Activated CD8-positive, alpha-beta T cell treated with anti-CD3 and anti-CD28 coated beads, Interleukin-2, amount 10 ng/mL, durations not matched to agents 7 days and 5 days (primary cell): ENCODE data around the gene MOG. TPM values are rescaled to one million over a fixed set of nuclear protein-coding genes. Genes with fewer than 3 reads are reported as not detected.

Experiments
- ATAC-seq: fragments of 150-1000 bp; cut with Tn5 transposase; one replicate; pipeline ENCODE4 v1.10.0; 2021; ENCODE audit warnings: moderate library complexity
- CTCF ChIA-PET: fragments of 350-600 bp; sonication (Branson Sonifier 250); formaldehyde crosslinking; loops from one replicate; lab custom pipeline; 2021; ENCODE audit warnings: antibody characterized with exemption; lab: Charles Lee
- POLR2A ChIA-PET: fragments of 350-600 bp; sonication (Branson Sonifier 250); formaldehyde crosslinking; loops from one replicate; lab custom pipeline; 2021; ENCODE audit warnings: antibody characterized with exemption; lab: Charles Lee
- DNase-seq: peaks from one replicate; pipeline ENCODE4 v3.0.0-alpha.2; 2020
- H3K27ac Mint-ChIP-seq: one replicate; pipeline ENCODE4 v1.8.0; 2021; ENCODE audit warnings: mild to moderate bottlenecking, mixed read lengths
- H3K27me3 Mint-ChIP-seq: one replicate; pipeline ENCODE4 v1.8.0; 2021; ENCODE audit warnings: low read depth, mixed read lengths
- H3K36me3 Mint-ChIP-seq: one replicate; pipeline ENCODE4 v1.8.0; 2021; ENCODE audit warnings: low read depth, mixed read lengths
- H3K4me1 Mint-ChIP-seq: one replicate; pipeline ENCODE4 v1.8.0; 2021; ENCODE audit warnings: low read depth, mixed read lengths
- H3K4me3 Mint-ChIP-seq: one replicate; pipeline ENCODE4 v1.8.0; 2021; ENCODE audit warnings: mild to moderate bottlenecking, mixed read lengths
- H3K9me3 Mint-ChIP-seq: one replicate; pipeline ENCODE4 v1.8.0; 2022; ENCODE audit warnings: mixed read lengths; ENCODE audit not compliant: insufficient read depth
- total RNA-seq, 2 experiments: library from RNA; stranded (reverse); gene quantifications; one replicate each; pipeline ENCODE4 v1.2.3, GENCODE V29; 2021

The MOG gene
- total RNA-seq, 2 experiments from 2014 or later, result not detected

GRCh38 chr6:29679962-29680361 lies 23.1 kb downstream of the MOG start:
- no peak overlapping the region for H3K4me3 Mint-ChIP-seq
- H3K36me3 Mint-ChIP-seq, result no peaks in the 10 kb centered on the region
- no peak overlapping the region for H3K27ac Mint-ChIP-seq
- ChIA-PET POLR2A (no interaction called here), CTCF (interaction anchor here (6.2 kb wide), 1 partner anchor 28 kb away, joined by 69 read pairs; no protein-coding TSS in a partner anchor)
- DNase-seq, result no peak
- ATAC-seq, result no peak
- no peaks in the 10 kb centered on the region for H3K27me3 Mint-ChIP-seq
- H3K4me1 Mint-ChIP-seq, result peaks cover 16% of the 10 kb centered on the region
- H3K9me3 Mint-ChIP-seq, result no peaks in the 10 kb centered on the region

- no peak overlapping the region for H3K27ac Mint-ChIP-seq
- no peak overlapping the region for H3K4me3 Mint-ChIP-seq
- DNase-seq, result no peak
- no peaks in the 10 kb centered on the region for H3K9me3 Mint-ChIP-seq
- ChIA-PET POLR2A (no interaction called here), CTCF (interaction anchor here (6.2 kb wide), 1 partner anchor 29 kb away, joined by 69 read pairs; no protein-coding TSS in a partner anchor)
- H3K4me1 Mint-ChIP-seq, result peaks cover 16% of the 10 kb centered on the region
- no peaks in the 10 kb centered on the region for H3K36me3 Mint-ChIP-seq
- no peak for ATAC-seq
- H3K27me3 Mint-ChIP-seq, result peaks cover 2% of the 10 kb centered on the region
Measured at GRCh38 chr6:29680416-29680815, 23.5 kb downstream of the MOG start.

GRCh38 chr6:29680904-29681303 lies 24.0 kb downstream of the MOG start, which contains the start of gene ZFP57:
Gene ZFP57, minus strand, starts transcription at chr6:29681152. Its CDS starts 4,149 bp downstream, at chr6:29677003.
- Mint-ChIP-seq H3K27ac (no peak within 1 kb of the TSS), H3K9me3 (no peaks in the 10 kb centered on the region), H3K4me1 (peaks cover 16% of the 10 kb centered on the region), H3K4me3 (no peak within 1 kb of the TSS), H3K27me3 (peaks cover 4% of the 10 kb centered on the region), H3K36me3 (no peaks in the 10 kb centered on the region)
- CTCF ChIA-PET, result no interaction called here
- DNase-seq (no peak), ATAC-seq (no peak)
- POLR2A ChIA-PET, result no interaction called here

- ATAC-seq, result no peak
- no peaks in the 10 kb centered on the region for H3K36me3 Mint-ChIP-seq
- H3K4me1 Mint-ChIP-seq, result peaks cover 12% of the 10 kb centered on the region
- no peak overlapping the region for H3K4me3 Mint-ChIP-seq
- ChIA-PET POLR2A (no interaction called here), CTCF (interaction anchor here (1.6 kb wide), 1 partner anchor 28 kb away, joined by 5 read pairs; no protein-coding TSS in a partner anchor)
- peaks cover 4% of the 10 kb centered on the region for H3K27me3 Mint-ChIP-seq
- DNase-seq, result no peak
- H3K27ac Mint-ChIP-seq, result no peak overlapping the region
- no peaks in the 10 kb centered on the region for H3K9me3 Mint-ChIP-seq
Measured at GRCh38 chr6:29681811-29682210, 24.9 kb downstream of the MOG start.

GRCh38 chr6:29685718-29686326 lies 28.9 kb downstream of the MOG start:
- H3K9me3 Mint-ChIP-seq, result no peaks in the 10 kb centered on the region
- H3K27me3 Mint-ChIP-seq, result peaks cover 4% of the 10 kb centered on the region
- ATAC-seq (no peak), DNase-seq (no peak)
- peaks cover 6% of the 10 kb centered on the region for H3K4me1 Mint-ChIP-seq
- POLR2A ChIA-PET, result no interaction called here
- H3K36me3 Mint-ChIP-seq, result no peaks in the 10 kb centered on the region
- no peak overlapping the region for H3K4me3 Mint-ChIP-seq
- no peak overlapping the region for H3K27ac Mint-ChIP-seq
- CTCF ChIA-PET, result interaction anchor here (2.8 to 2.9 kb wide), 2 partner anchors 32 to 37 kb away, joined by 12 to 19 read pairs; no protein-coding TSS in a partner anchor

GRCh38 chr6:29694637-29695036 lies 37.7 kb downstream of the MOG start:
- DNase-seq, result no peak
- ATAC-seq, result no peak
- ChIA-PET POLR2A (no interaction called here), CTCF (interaction anchor here (1.6 kb wide), 1 partner anchor 41 kb away, joined by 6 read pairs; no protein-coding TSS in a partner anchor)
- peaks cover 12% of the 10 kb centered on the region for H3K27me3 Mint-ChIP-seq
- H3K27ac Mint-ChIP-seq, result no peak overlapping the region
- peaks cover 5% of the 10 kb centered on the region for H3K9me3 Mint-ChIP-seq
- H3K4me3 Mint-ChIP-seq, result no peak overlapping the region
- H3K36me3 Mint-ChIP-seq, result peaks cover 3% of the 10 kb centered on the region
- H3K4me1 Mint-ChIP-seq, result no peaks in the 10 kb centered on the region

GRCh38 chr6:29696147-29697125 lies 39.5 kb downstream of the MOG start:
- H3K9me3 Mint-ChIP-seq, result peaks cover 5% of the 10 kb centered on the region
- ChIA-PET POLR2A (interaction anchor here (0.7 kb wide), 1 partner anchor 90 kb away, joined by 3 read pairs; no protein-coding TSS in a partner anchor), CTCF (interaction anchor here (0.7 to 1.7 kb wide), 17 partner anchors 8 to 138 kb away, joined by 3 to 20 read pairs (median 4); no protein-coding TSS in a partner anchor)
- DNase-seq (no peak), ATAC-seq (no peak)
- no peak overlapping the region for H3K4me3 Mint-ChIP-seq
- H3K27me3 Mint-ChIP-seq, result peaks cover 18% of the 10 kb centered on the region
- H3K4me1 Mint-ChIP-seq, result no peaks in the 10 kb centered on the region
- no peak overlapping the region for H3K27ac Mint-ChIP-seq
- peaks cover 3% of the 10 kb centered on the region for H3K36me3 Mint-ChIP-seq

GRCh38 chr6:29702519-29703103 lies 45.7 kb downstream of the MOG start:
- Mint-ChIP-seq H3K27ac (no peak overlapping the region), H3K36me3 (no peaks in the 10 kb centered on the region), H3K4me1 (peaks cover 22% of the 10 kb centered on the region), H3K9me3 (no peaks in the 10 kb centered on the region), H3K4me3 (no peak overlapping the region), H3K27me3 (peaks cover 23% of the 10 kb centered on the region)
- ChIA-PET POLR2A (no interaction called here), CTCF (interaction anchor here (0.6 to 3.1 kb wide), 28 partner anchors 9 to 359 kb away, joined by 3 to 26 read pairs (median 4); partner anchors contain the start of gene POLR1H)
- DNase-seq (peak; percentile 75), ATAC-seq (peak; percentile 90)

- peaks cover 13% of the 10 kb centered on the region for H3K27me3 Mint-ChIP-seq
- no peaks in the 10 kb centered on the region for H3K36me3 Mint-ChIP-seq
- H3K4me1 Mint-ChIP-seq, result peaks cover 51% of the 10 kb centered on the region
- CTCF ChIA-PET, result interaction anchor here (0.7 to 2.3 kb wide), 21 partner anchors 9 to 129 kb away, joined by 3 to 17 read pairs (median 5); partner anchors contain the start of gene HLA-F
- H3K4me3 Mint-ChIP-seq, result no peak overlapping the region
- POLR2A ChIA-PET, result no interaction called here
- no peak overlapping the region for H3K27ac Mint-ChIP-seq
- ATAC-seq (no peak), DNase-seq (peak; percentile 39)
- no peaks in the 10 kb centered on the region for H3K9me3 Mint-ChIP-seq
Measured at GRCh38 chr6:29705389-29706231, 48.7 kb downstream of the MOG start.

GRCh38 chr6:29708432-29709179 lies 51.7 kb downstream of the MOG start:
- CTCF ChIA-PET, result interaction anchor here (0.7 to 4.8 kb wide), 19 partner anchors 10 to 254 kb away, joined by 3 to 27 read pairs (median 5); no protein-coding TSS in a partner anchor
- H3K4me1 Mint-ChIP-seq, result peaks cover 76% of the 10 kb centered on the region

More at GRCh38 chr6:29708432-29709179, 51.7 kb downstream of the MOG start:
- peaks cover 6% of the 10 kb centered on the region for H3K27me3 Mint-ChIP-seq
- DNase-seq (peak; percentile 94), ATAC-seq (peak; percentile 91)
- H3K36me3 Mint-ChIP-seq, result peaks cover 2% of the 10 kb centered on the region
- H3K4me3 Mint-ChIP-seq, result peak overlapping the region; percentile 75
- peak overlapping the region; percentile 90 for H3K27ac Mint-ChIP-seq
- H3K9me3 Mint-ChIP-seq, result no peaks in the 10 kb centered on the region
- POLR2A ChIA-PET, result interaction anchor here (1.0 to 1.8 kb wide), 3 partner anchors 19 to 58 kb away, joined by 3 to 5 read pairs (median 4); no protein-coding TSS in a partner anchor
